HG02642 (cell line): Measurements from ENCODE around the gene DENND1A.

Experiments
- ATAC-seq: cut with Tn5 transposase; IDR thresholded peaks from one replicate; pipeline ENCODE4 v1.9.1; 2021; ENCODE audit warnings: mild to moderate bottlenecking; ENCODE audit not compliant: unreplicated experiment, poor library complexity

The DENND1A gene

DNA sequence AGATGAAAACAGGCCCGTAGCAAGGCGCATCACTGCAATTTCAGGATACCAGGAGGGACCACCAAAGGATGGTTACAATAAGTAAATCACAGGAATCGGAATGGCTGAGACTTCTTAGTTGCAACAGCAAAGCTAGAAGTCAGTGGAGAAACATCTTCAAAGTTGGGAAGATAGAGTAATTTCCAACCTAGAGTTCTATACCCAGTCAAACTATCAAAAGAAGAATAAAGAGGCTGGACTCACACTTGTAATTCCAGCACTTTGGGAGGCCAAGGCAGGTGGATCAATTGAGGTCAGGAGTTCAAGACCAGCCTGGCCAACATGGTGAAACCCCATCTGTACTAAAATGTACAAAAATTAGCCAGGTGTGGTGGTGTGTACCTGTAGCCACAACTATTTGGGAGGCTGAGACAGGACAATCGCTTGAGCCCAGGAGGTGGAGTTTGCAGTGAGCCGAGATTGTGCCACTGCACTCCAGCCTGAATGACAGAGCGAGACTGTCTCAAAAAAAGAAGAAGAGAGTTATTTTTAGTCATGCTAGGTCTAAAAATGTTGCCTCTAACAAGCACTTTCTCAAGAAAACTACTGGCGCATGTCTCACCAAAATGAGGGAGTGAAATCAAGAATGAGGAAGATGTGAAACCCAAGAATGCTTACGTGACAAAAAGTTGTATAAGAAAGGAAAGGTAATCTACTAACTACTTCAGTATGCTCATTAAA, 267.7 kb downstream of the DENND1A start:
- ATAC-seq = no peak

DNA sequence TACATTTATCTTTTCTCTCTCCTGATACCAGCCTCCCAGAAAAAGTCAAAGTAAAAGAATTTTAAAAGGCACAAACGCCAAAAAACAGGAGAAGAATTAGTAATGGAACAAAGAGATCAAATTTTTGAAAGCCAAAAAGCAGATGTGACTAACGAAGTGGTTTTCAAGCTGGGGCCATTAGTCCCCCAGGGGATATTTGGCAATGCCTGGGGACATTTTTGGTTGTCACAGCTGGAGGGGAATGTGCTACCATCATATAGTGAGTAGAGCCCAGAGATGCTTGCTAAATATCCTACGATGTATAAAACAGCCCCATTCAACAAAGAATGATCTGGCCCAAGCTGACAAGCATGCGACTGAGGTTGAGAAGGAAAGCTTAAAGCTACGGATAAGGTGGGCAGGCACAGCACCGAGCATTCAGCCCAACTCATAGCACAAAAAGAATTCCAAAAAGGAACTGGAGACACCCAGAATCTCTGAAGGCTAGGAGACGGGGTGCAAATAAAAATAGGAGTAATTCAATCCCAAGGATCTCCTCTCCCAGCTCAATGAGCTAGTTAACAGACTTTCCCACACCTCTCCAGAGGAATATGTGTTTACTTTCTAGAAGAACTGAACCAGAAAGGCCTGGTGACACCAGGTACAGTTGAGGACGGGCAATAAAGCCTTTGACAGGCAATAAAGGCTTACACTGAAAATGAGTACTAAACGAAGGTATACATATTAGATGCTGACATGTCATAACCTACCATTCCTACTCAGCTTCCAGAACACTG, 269.0 kb downstream of the DENND1A start:
- no peak for ATAC-seq

DNA sequence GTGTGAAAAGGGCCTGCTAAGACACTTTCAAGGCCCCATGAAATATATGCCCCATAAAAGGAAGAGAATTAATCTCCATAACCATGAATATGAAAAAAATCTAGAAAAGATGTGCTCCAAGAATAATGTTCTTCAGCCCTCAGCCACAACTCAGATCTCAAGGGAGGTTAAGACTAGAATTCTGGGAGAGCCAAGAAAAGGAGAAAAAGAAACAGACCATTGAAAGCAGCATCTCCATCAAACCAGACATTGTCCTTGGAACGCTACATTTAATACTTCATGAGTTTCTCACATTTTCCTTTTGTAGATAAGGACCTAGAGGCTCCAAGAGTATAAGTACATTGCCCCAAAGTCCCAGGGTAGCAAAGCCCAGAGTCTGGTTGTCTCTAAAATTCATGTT, 270.6 kb downstream of the DENND1A start:
- ATAC-seq = no peak

DNA sequence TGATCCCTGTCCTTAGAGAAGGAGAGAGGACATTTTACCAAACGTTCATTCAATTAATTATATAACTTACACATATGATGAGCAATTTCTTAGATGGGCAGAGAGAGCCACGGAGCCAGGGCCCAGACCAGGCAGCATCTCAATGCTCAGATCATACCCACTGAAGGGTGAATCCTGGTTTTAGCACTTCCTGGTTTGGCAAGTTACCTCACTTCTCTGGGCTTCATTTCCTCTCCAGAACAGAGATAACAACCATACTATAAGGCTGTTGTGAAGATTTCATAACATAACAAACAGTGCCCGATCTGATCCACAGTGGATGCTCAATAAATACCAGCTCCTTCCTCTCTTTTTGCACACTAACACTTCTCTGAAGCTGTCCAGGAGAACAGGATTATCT, 271.1 kb downstream of the DENND1A start:
- no peak for ATAC-seq

DNA sequence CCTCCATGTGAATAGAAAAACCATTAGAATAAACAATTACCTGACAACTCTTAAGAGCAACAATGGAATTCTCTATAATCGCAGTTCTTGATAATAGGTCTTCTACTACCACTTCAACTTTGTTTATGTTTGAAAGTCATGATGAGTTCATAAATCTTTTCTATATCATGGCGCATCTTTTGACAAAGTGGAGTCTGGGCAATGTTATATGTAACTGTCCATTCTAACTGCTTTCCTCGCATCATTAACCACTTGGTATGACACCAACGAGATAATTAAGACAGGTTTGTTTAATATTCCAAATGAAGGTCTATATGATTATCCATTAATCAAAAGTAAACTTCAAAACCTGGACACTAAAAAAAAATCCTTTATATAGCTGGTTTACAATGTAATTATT, 272.0 kb downstream of the DENND1A start:
- ATAC-seq = no peak

DNA sequence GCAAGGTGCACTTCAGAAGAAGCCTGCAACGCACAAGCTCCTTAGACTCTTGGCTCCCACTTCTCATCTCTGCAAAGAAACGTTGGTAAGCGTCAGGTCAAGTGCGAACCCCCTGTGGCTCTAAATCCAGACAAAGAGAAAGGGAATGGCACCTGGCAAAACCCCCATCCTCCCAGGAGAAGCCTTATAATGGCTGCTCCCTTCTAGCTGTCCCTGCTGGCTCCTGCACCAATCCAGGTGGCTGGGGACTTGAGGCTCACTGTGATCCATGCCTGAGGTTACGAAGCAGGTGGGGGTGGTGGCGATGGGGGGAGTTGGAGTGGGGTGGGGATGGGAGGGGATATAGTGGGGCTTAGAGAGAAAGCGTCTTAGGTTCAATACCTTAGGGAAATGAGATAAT, 272.8 kb downstream of the DENND1A start:
- no peak for ATAC-seq

DNA sequence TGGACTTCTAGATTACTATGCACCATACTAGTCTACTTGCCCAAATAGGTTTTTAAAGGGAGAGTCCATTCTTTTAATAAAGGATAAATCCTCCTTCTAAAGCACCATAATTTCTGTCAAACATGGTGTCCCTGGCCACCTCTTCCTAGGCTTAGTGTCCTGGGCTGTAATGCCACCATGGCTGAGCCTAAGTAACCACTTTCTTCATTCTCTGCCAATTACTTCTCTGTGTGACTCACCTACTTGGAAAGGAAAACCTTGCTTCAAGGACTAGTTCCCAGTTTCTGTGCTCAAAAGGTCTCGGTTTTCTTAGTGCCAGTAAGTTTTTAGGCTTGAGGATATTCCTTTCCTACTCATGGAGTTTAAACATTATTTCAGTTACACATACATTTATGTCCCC, 273.4 kb downstream of the DENND1A start:
- no peak for ATAC-seq

DNA sequence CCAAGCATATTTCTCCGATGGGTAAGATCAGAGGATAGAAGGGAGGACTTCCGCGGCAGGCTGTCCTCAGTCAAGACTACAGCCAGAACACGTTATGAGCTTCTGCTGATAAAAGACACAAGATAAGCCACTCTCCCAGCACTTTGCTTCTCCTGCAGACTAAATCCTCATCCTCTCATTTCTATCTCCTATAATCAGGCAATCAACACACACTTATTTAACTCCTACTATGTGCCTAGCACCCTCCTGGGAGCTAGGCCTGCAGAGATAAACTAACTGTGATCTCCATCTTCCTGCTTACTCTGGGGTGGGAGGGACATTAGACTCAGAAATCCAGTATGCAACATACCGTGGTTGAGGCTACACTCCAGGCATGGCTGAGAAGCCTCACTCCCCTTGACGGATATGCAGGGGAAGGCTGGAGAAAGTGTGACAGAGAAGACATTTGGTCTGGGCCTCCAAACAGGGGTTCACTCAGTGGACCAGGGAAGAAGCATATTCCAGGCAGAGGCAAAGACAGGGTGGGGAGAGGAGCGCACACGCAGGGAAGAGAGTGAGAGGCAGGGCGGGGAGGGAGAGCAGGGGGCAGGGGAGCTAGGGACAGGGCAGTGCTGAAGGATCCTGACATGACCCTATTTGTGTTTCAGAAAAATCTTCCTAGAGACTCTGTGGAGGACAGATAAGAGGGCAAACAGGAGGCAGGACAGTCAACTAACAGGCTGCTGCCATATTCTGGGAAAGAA, 274.1 kb downstream of the DENND1A start:
- ATAC-seq = no peak

DNA sequence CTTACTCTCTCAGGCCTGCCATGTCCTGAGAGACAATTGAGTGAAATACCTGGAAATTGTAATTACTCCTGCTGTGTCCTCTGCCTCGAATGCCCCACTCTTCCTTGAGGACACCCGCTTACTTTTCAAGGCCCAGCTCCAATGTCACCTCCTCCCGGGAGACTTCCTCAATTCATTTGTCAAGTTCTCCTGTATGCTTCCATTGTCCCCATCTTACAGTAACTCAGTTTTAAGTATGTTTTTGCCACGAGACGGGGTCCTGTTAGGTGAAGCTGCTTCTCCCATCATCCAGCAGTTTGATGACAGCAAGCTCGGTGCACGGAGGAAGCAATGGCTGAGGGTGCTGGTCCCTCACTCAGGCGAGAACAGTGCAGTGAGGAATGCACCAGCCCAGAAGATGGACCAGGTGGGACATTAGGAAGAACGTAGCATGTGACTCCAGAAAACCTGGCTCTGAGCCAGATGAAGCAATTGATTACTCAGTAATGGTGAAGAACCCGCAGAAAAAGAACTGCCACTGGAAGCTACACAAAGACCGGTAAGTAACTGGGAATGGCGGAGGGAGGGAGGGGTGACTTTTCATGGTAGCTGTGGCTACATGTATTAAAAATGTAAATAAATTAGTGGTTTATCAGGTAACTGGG, 274.8 kb downstream of the DENND1A start:
- ATAC-seq = no peak

DNA sequence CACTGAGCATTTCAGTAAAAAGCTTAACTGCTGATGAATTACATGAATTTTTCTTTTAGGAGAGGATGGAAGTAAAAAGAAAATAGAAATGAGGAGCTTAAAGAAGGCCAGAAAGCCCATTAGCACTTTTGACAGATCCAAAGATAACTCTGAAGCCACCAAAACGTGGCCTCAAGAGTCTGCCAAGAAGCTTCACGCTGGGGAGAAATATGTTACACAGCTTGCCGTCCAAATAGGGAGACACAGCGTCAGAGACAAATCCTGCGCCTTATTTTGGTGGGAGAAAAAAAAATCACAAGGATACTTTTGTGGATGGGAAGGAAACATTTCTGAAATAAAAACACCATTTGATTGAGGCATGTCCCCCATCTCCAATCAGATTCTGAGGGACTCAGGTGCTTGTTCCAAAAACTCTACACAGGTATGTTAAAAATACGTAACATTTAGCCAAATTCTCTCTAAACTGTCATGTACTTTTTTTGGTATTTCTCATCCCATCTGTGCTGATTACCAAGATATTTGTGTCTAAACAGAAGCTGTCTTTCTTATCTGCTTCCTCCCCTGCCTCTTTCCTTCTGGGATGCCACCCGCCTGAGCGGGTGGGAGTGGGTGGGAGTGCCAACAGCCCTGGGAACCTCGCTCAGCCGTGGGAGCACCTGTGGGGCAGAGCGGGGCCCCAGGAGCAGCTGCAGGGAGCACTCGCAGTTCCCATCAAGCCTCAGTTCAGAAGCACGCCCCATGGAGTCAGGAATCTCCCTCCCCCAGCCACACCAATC, 275.5 kb downstream of the DENND1A start:
- no peak for ATAC-seq

DNA sequence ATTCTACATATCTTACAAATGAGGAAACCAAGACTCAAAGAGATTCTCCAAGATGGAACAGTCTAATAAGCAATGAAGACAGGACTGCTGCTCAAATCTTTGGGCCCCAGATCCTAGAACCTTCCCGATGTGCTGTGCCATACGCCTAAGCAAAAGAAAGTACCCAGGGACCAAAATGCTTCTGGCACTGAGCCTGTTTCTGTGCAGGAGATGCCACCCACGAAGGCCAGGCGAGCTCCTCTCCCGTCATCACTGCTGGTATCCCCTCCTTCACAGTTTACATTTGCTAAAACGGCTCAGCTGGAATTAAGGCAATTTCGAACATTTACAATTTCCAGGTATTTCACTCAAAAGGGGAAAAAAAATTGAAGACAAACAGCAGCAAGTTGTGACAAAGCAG, 277.5 kb downstream of the DENND1A start:
- ATAC-seq = no peak

DNA sequence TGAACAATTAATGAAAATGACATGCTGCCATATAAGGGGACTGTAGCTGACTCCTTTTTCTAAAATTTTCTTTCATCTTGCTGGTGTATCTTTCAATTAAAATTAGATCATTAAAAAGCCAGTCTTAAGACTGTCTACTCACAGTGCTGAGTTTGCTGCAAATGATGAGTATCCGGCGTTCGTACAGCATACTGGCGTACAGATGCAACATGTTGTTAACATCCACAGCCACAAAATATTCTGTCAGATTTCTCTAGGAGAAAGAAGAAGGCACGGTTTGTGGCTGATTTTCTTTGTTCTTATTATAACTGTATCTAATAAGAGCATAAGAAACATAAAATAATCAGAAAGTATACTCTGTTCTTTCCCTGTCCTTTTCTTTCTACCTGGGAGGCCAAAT, 278.1 kb downstream of the DENND1A start:
- ATAC-seq = no peak

DNA sequence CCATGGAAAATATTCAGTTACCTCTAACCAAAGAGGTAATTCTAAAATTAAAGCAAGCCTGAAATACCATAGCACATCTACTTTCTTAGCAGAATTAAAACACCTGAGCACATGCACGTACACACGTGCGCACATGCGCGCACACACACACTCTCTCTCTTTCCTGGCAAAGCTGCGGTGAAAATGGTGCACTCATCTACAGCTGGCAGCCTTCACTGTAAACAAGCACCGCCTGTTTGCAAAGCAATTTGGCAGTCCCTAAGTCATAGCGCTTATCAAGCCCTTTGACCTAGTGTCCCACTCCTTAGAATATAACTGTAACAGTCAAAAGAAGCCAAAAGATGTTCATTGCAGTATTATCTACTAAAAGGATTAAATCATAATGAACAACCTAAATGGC, 278.7 kb downstream of the DENND1A start:
- ATAC-seq = no peak

DNA sequence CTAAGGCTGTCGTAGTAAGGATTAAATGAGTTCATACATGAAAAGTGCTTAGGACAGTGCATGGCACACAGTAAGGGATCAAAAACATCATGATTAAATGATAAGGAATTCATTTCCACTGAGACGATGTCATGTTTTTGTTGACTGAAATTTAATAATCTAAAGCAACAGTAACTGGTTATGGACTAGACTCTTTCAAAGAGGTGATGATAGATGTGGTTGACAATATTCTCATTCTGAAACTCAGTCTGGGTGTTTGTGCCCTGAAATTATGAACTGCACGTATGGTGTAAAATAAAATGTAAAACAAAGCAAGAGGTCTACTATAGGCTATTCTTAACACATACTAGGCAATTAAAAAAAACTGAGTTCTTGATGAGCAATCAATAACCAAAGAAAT, 280.0 kb downstream of the DENND1A start:
- no peak for ATAC-seq

DNA sequence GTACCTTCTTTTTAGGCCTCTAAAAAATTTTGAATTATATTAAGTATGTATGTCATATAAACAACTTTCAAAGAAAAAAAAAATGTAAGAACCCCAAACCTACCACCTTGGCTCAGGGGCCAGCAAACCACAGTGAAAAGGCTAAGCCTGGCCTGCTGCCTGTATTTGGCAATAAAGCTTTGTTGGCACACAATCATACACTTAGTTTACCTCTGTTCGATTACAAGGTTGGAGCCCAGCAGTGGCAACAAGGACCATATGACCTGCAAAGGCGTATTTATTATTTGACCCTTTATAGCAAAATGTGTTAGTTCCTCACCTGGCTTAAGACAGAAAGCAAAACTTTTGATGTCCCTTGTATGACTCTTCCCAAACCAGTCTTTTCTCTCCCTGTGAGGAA, 282.8 kb downstream of the DENND1A start:
- ATAC-seq = no peak

DNA sequence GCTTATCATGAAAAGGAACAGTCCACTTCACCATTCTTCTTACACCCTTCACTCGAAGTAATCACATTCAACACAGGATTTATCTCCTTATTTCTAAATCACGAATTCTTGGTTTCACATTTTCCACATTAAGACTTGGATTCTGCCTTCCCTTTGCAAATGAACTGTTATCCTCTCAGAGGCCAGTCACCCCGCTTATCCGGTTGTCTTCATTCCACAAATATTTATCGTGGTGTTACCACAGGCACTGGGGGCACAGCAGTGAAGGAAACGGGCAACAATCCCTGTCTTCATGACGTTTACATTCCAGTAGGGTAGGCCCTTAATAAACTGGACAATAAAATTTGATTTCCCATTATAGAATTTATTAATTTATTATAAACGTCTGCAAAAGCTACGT, 284.2 kb downstream of the DENND1A start:
- no peak for ATAC-seq

DNA sequence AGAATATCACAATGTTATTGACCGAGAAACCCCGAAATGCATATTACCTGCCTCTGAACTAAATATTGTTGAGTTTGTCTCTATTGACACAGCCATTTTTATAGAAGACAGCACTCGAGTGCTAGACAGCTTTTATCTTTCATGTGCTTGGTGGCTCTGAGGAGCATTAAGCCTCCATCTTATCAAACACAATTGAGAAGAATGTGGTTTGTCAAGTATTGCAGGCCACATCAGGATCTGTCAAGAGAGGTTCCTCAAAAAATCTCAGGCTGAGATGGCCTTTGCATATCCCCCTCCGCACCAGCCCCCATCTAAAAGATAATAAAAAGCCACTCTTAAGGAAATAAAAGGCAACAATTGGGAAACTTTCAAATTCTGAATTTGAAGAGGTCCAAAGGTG, 284.8 kb downstream of the DENND1A start:
- ATAC-seq = no peak

DNA sequence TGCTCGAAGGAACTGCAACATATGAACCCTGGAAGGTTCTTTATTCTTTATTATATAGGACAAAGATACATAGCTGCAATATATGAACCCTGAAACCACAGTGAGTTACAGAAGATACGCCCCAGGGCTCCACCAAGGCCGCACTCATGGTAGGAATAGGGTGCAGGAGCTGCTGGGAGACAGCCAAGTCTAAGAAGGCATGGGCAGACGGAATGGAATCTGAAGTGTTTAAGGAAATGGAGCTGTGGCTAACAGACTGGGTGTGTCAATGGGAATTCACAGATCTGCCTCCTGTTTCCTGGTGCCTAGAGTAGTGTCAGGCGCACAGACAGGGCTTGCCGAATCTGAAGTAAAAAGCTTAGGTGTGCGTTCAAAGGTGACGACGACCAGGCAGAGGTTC, 286.4 kb downstream of the DENND1A start:
- ATAC-seq = no peak

DNA sequence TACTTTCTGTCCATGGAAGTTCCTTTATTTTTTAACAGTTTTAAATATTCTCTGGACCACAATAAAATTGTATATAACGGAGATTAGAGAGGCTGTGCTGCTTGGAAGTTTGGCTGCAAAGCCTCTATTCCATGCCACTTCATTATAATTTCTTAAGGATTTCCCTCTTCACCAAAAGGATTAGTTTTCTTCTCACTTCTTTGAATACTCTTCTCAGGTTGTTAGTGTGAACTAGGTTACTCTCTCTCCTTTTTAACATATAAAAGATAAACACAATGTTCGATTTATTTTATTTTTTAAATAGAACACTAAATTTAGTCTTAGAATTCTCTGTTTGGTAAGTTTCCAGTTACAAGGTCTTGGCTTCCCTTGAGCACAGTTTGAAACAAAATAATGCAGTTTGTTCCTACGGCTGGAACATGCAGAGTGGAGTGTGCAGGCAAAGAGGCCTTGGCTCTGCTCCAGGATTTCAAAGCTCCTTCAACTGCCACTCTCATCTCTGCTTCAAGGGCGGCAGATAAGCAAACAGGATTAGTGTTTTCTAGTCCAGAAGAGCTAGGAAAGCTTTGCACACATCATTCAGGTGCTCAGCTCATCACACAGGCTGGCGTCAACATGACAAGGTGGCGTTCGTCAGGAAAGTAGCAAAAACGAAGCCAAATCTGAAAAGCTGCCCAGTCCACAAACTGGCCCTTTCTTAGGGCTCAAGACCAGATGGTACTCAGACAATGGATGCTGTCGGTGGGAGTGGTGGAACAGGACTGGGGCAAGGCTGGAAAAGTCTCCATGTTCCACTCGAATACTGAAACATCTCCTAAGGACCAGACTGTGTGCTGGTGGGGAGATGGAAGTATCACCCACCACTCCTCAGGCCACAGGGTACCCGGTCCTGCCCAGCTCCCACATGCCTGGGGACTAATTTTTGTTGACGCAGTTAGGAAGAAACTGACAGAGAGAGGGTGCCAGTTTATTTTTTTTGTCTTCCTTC, 287.3 kb downstream of the DENND1A start:
- ATAC-seq = no peak
